Astrocyte (in vitro differentiated cells and primary cell): ENCODE results near the gene PCDHGA5. TPM values are rescaled to one million over a fixed set of nuclear protein-coding genes. Genes with fewer than 3 reads are reported as not detected.

Experiments
- DNase-seq: peaks from one replicate; pipeline ENCODE4 v3.0.0-alpha.2; 2010; ENCODE audit warnings: low read depth
- FAIRE-seq: peaks from 2 replicates; lab custom pipeline; 2011; peaks lifted over from hg19 to GRCh38; lab: Jason Lieb, UNC
- H2AFZ ChIP-seq: 2 replicates; pipeline ENCODE4 v1.6.0; 2012; ENCODE audit warnings: low read depth, low read length, inconsistent platforms
- H3K27ac ChIP-seq: 2 replicates; pipeline ENCODE4 v1.5.1; 2011; ENCODE audit warnings: low read depth, low read length, inconsistent platforms
- H3K27me3 ChIP-seq: 2 replicates; pipeline ENCODE4 v1.6.0; 2011; ENCODE audit warnings: low read length, inconsistent platforms; ENCODE audit not compliant: insufficient read depth
- H3K36me3 ChIP-seq: 2 replicates; pipeline ENCODE4 v1.5.1; 2011; ENCODE audit warnings: low read length, inconsistent platforms; ENCODE audit not compliant: insufficient read depth
- H3K4me1 ChIP-seq: 2 replicates; pipeline ENCODE4 v1.5.1; 2011; ENCODE audit warnings: low read length, inconsistent platforms; ENCODE audit not compliant: insufficient read depth
- H3K4me2 ChIP-seq: 2 replicates; pipeline ENCODE4 v1.6.0; 2012; ENCODE audit warnings: low read length, inconsistent platforms
- H3K4me3 ChIP-seq: 2 replicates; pipeline ENCODE4 v1.5.1; 2011; ENCODE audit warnings: low read depth, mild to moderate bottlenecking, low read length, inconsistent platforms; ENCODE audit not compliant: insufficient read depth
- H3K79me2 ChIP-seq: 2 replicates; pipeline ENCODE4 v1.6.0; 2012; ENCODE audit warnings: mild to moderate bottlenecking, low read length, inconsistent platforms; ENCODE audit not compliant: insufficient read depth
- H3K9ac ChIP-seq: 2 replicates; pipeline ENCODE4 v1.6.0; 2012; ENCODE audit warnings: mild to moderate bottlenecking, low read length, inconsistent platforms
- H3K9me3 ChIP-seq: 2 replicates; pipeline ENCODE4 v1.5.1; 2012; ENCODE audit warnings: low read depth, mild to moderate bottlenecking, low read length, inconsistent platforms; ENCODE audit not compliant: insufficient read depth
- H4K20me1 ChIP-seq: 2 replicates; pipeline ENCODE4 v1.6.0; 2012; ENCODE audit warnings: low read length, inconsistent platforms; ENCODE audit not compliant: insufficient read depth
- H3K27ac Mint-ChIP-seq: one replicate; pipeline ENCODE4 v1.8.0; 2021; ENCODE audit warnings: mild to moderate bottlenecking, mixed read lengths; ENCODE audit not compliant: unreplicated experiment
- H3K27me3 Mint-ChIP-seq: one replicate; pipeline ENCODE4 v1.8.0; 2021; ENCODE audit warnings: low read depth, mixed read lengths; ENCODE audit not compliant: unreplicated experiment
- H3K36me3 Mint-ChIP-seq: one replicate; pipeline ENCODE4 v1.8.0; 2021; ENCODE audit warnings: low read depth, mixed read lengths; ENCODE audit not compliant: unreplicated experiment
- H3K4me1 Mint-ChIP-seq: one replicate; pipeline ENCODE4 v1.8.0; 2021; ENCODE audit warnings: low read depth, mixed read lengths; ENCODE audit not compliant: unreplicated experiment
- H3K4me3 Mint-ChIP-seq: one replicate; pipeline ENCODE4 v1.8.0; 2021; ENCODE audit warnings: mild to moderate bottlenecking, moderate library complexity, mixed read lengths; ENCODE audit not compliant: unreplicated experiment
- H3K9me3 Mint-ChIP-seq: one replicate; pipeline ENCODE4 v1.8.0; 2021; ENCODE audit warnings: mild to moderate bottlenecking, mixed read lengths; ENCODE audit not compliant: unreplicated experiment
- CTCF ChIP-seq: IDR thresholded peaks from 2 replicates; pipeline ENCODE4 v1.5.1; 2011; ENCODE audit warnings: low read depth, mild to moderate bottlenecking, inconsistent platforms, low read length, moderate library complexity; ENCODE audit not compliant: insufficient read depth
- EZH2 ChIP-seq: IDR thresholded peaks from 2 replicates; pipeline ENCODE4 v1.6.1; 2012; ENCODE audit warnings: mild to moderate bottlenecking, low read length, inconsistent platforms; ENCODE audit not compliant: insufficient read depth
- total RNA-seq: library from RNA; stranded (reverse); gene quantifications from 2 replicates; pipeline ENCODE4 v1.2.1, GENCODE V29; 2021

The PCDHGA5 gene
- total RNA-seq, 1 donor from 2014 or later = 0.30 TPM

- Histone ChIP-seq H3K79me2 (peaks cover 43% of the 10 kb centered on the region), H3K9ac (peak overlapping the region; percentile 95), H2AFZ (no peak overlapping the region), H3K27me3 (no peaks in the 10 kb centered on the region), H3K4me3 (peak overlapping the region; percentile 89), H3K9me3 (peaks cover 25% of the 10 kb centered on the region), H3K4me2 (peak overlapping the region; percentile 89), H3K36me3 (peaks cover 19% of the 10 kb centered on the region), H3K4me1 (no peaks in the 10 kb centered on the region), H4K20me1 (peaks cover 20% of the 10 kb centered on the region), H3K27ac (no peak overlapping the region)
- H3K27ac Mint-ChIP-seq = peak overlapping the region; percentile 100
- peaks cover 7% of the 10 kb centered on the region for H3K4me1 Mint-ChIP-seq
- TF ChIP-seq CTCF (no peak), EZH2 (no peak)
- DNase-seq = no peak
- no peaks in the 10 kb centered on the region for H3K27me3 Mint-ChIP-seq
- H3K36me3 Mint-ChIP-seq = peaks cover 45% of the 10 kb centered on the region
- FAIRE-seq = no peak
- H3K4me3 Mint-ChIP-seq = peak overlapping the region; percentile 98
- H3K9me3 Mint-ChIP-seq = peaks cover 63% of the 10 kb centered on the region
These were observed 44.3 kb upstream of the PCDHGA5 start for GRCh38 chr5:141319699-141320098.

GRCh38 chr5:141320225-141321169 is 43.5 kb upstream of the PCDHGA5 start, which contains the start of gene TAF7:
Gene TAF7, minus strand, starts transcription at chr5:141320784. Its CDS starts 740 bp downstream, at chr5:141320044.
- Mint-ChIP-seq H3K4me1 (peaks cover 7% of the 10 kb centered on the region), H3K36me3 (peaks cover 37% of the 10 kb centered on the region), H3K9me3 (peaks cover 56% of the 10 kb centered on the region), H3K27ac (peak within 1 kb of the TSS; percentile 100), H3K4me3 (peak within 1 kb of the TSS; percentile 98), H3K27me3 (no peaks in the 10 kb centered on the region)
- H3K27ac ChIP-seq = peak within 1 kb of the TSS; percentile 96
- peaks cover 20% of the 10 kb centered on the region for H4K20me1 ChIP-seq
- TF ChIP-seq CTCF = peak; percentile 93
- no peak for TF ChIP-seq EZH2
- DNase-seq = peak; percentile 81
- peak within 1 kb of the TSS; percentile 89 for H3K4me2 ChIP-seq
- H3K79me2 ChIP-seq = peaks cover 35% of the 10 kb centered on the region
- peak within 1 kb of the TSS; percentile 95 for H3K9ac ChIP-seq
- peak within 1 kb of the TSS; percentile 89 for H3K4me3 ChIP-seq
- no peaks in the 10 kb centered on the region for H3K27me3 ChIP-seq
- H3K9me3 ChIP-seq = peaks cover 21% of the 10 kb centered on the region
- no peaks in the 10 kb centered on the region for H3K4me1 ChIP-seq
- peaks cover 19% of the 10 kb centered on the region for H3K36me3 ChIP-seq
- peak within 1 kb of the TSS; percentile 97 for H2AFZ ChIP-seq
- FAIRE-seq = no peak
